Measurements from ENCODE around the gene ITGB5. TPM values are rescaled to one million over a fixed set of nuclear protein-coding genes. Genes with fewer than 3 reads are reported as not detected.
A peak's percentile ranks its signal among the peaks of the same experiment; 100 is the strongest.

Gene ITGB5
- total and polyA plus RNA-seq, 4 donors, result 16.9 to 66.6 (median 48.0) TPM

- H3K36me3 ChIP-seq (ENCODE audit: control insufficient read depth in 4 of 4, insufficient read depth in 3 of 4, low read depth in 1 of 4, low read length in 3 of 4), result no peaks in the 10 kb centered on the region
- peaks cover 4 to 10% (median 8%) of the 10 kb centered on the region in 4 donors for H3K4me1 ChIP-seq (ENCODE audit: control insufficient read depth in 4 of 4, insufficient read depth in 4 of 4, low read length in 3 of 4)
- peak overlapping the region; percentile 83 to 96 for H3K27ac ChIP-seq (ENCODE audit: low read depth in 1 of 2, low read length in 2 of 2)
- 2% methylated on average over 87 of the region's 87 CpGs for WGBS
- H3K9me3 ChIP-seq (ENCODE audit: control insufficient read depth in 4 of 4, low read length in 3 of 4), result no peaks in the 10 kb centered on the region
- peak overlapping the region; percentile 69 to 90 for H3K9ac ChIP-seq (ENCODE audit: low read depth in 1 of 2, low read length in 2 of 2)
- H3K4me3 ChIP-seq (ENCODE audit: low read depth in 1 of 3, low read length in 3 of 3), result peak overlapping the region; percentile 53 to 87 (median 75)
- DNase-seq (ENCODE audit: low spot score), result peak; percentile 59
- no peaks in the 10 kb centered on the region for H3K27me3 ChIP-seq (ENCODE audit: control insufficient read depth in 4 of 4, insufficient read depth in 4 of 4, low read length in 3 of 4)
- TF ChIP-seq FOXA1 (IDR thresholded peaks at IDR 0.05), result peak; percentile 80
- TF ChIP-seq GABPA (IDR thresholded peaks at IDR 0.05 in 1 of 2, conservative IDR thresholded peaks at IDR 0.05 in 1 of 2), result no peak
- no peak for TF ChIP-seq YY1 (IDR thresholded peaks at IDR 0.05)
- TF ChIP-seq FOXA2 (IDR thresholded peaks at IDR 0.05), result peak; percentile 82
Measured at GRCh38 chr3:124886168-124887056, 753 bp downstream of the ITGB5 start.

- TF ChIP-seq, protein P1, sequence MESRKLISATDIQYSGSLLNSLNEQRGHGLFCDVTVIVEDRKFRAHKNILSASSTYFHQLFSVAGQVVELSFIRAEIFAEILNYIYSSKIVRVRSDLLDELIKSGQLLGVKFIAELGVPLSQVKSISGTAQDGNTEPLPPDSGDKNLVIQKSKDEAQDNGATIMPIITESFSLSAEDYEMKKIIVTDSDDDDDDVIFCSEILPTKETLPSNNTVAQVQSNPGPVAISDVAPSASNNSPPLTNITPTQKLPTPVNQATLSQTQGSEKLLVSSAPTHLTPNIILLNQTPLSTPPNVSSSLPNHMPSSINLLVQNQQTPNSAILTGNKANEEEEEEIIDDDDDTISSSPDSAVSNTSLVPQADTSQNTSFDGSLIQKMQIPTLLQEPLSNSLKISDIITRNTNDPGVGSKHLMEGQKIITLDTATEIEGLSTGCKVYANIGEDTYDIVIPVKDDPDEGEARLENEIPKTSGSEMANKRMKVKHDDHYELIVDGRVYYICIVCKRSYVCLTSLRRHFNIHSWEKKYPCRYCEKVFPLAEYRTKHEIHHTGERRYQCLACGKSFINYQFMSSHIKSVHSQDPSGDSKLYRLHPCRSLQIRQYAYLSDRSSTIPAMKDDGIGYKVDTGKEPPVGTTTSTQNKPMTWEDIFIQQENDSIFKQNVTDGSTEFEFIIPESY (IDR thresholded peaks at IDR 0.05), result no peak
- TF ChIP-seq NR2F2 (IDR thresholded peaks at IDR 0.05) (no peak), JUND (IDR thresholded peaks at IDR 0.05) (no peak), CTCF (IDR thresholded peaks at IDR 0.05; ENCODE audit: low read depth, low read length, missing input control) (no peak), MAX (IDR thresholded peaks at IDR 0.05) (no peak), FOXA1 (IDR thresholded peaks at IDR 0.05) (no peak), TAF1 (conservative IDR thresholded peaks at IDR 0.05) (no peak), RAD21 (IDR thresholded peaks at IDR 0.05) (no peak), EGR1 (IDR thresholded peaks at IDR 0.05; ENCODE audit: low read depth in 2 of 2) (no peak), SP1 (IDR thresholded peaks at IDR 0.05) (no peak), YY1 (IDR thresholded peaks at IDR 0.05) (no peak), HNF4A (conservative IDR thresholded peaks at IDR 0.05) (no peak), HNF4G (IDR thresholded peaks at IDR 0.05) (no peak)
- TF ChIP-seq, protein P2, sequence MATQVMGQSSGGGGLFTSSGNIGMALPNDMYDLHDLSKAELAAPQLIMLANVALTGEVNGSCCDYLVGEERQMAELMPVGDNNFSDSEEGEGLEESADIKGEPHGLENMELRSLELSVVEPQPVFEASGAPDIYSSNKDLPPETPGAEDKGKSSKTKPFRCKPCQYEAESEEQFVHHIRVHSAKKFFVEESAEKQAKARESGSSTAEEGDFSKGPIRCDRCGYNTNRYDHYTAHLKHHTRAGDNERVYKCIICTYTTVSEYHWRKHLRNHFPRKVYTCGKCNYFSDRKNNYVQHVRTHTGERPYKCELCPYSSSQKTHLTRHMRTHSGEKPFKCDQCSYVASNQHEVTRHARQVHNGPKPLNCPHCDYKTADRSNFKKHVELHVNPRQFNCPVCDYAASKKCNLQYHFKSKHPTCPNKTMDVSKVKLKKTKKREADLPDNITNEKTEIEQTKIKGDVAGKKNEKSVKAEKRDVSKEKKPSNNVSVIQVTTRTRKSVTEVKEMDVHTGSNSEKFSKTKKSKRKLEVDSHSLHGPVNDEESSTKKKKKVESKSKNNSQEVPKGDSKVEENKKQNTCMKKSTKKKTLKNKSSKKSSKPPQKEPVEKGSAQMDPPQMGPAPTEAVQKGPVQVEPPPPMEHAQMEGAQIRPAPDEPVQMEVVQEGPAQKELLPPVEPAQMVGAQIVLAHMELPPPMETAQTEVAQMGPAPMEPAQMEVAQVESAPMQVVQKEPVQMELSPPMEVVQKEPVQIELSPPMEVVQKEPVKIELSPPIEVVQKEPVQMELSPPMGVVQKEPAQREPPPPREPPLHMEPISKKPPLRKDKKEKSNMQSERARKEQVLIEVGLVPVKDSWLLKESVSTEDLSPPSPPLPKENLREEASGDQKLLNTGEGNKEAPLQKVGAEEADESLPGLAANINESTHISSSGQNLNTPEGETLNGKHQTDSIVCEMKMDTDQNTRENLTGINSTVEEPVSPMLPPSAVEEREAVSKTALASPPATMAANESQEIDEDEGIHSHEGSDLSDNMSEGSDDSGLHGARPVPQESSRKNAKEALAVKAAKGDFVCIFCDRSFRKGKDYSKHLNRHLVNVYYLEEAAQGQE (IDR thresholded peaks at IDR 0.05), result no peak
- H3K9ac ChIP-seq (ENCODE audit: low read depth in 1 of 2, low read length in 2 of 2), result peak overlapping the region; percentile 69 to 90
- H3K36me3 ChIP-seq (ENCODE audit: control insufficient read depth in 4 of 4, insufficient read depth in 3 of 4, low read depth in 1 of 4, low read length in 3 of 4), result no peaks in the 10 kb centered on the region
- no peaks in the 10 kb centered on the region for H3K9me3 ChIP-seq (ENCODE audit: control insufficient read depth in 4 of 4, low read length in 3 of 4)
- H3K4me1 ChIP-seq (ENCODE audit: control insufficient read depth in 4 of 4, insufficient read depth in 4 of 4, low read length in 3 of 4), result peaks cover 4 to 10% (median 8%) of the 10 kb centered on the region in 4 donors
- peak overlapping the region; percentile 83 to 96 for H3K27ac ChIP-seq (ENCODE audit: low read depth in 1 of 2, low read length in 2 of 2)
- WGBS, result 34% methylated on average over 17 of the region's 17 CpGs
- no peak for DNase-seq (ENCODE audit: low spot score)
- H3K4me3 ChIP-seq (ENCODE audit: low read depth in 1 of 3, low read length in 3 of 3), result peak overlapping the region; percentile 53 to 87 (median 75)
- no peaks in the 10 kb centered on the region for H3K27me3 ChIP-seq (ENCODE audit: control insufficient read depth in 4 of 4, insufficient read depth in 4 of 4, low read length in 3 of 4)
Measured at GRCh38 chr3:124885466-124886167, 1.5 kb downstream of the ITGB5 start.

Measured in liver (tissue), 9 donors.